NCI-H446 (cell line): ENCODE results near the gene PELI1.
A peak's percentile ranks its signal among the peaks of the same experiment; 100 is the strongest.

Experiments
- DNase-seq, 2 experiments: peaks; one replicate each; lab custom pipeline; 2025; lab: John Stamatoyannopoulos, UW

Gene PELI1

GRCh38 chr2:64144057-64145013 is at the start of gene PELI1:
TSS of gene PELI1 (minus strand) at chr2:64144420. CDS start at chr2:64108310, 36,110 bp downstream.
- DNase-seq = peak; percentile 94 to 97

GRCh38 chr2:64193491-64193890 is 49.3 kb upstream of the PELI1 start:
- no peak for DNase-seq

- DNase-seq = no peak
Observed at GRCh38 chr2:64192664-64193105, 48.5 kb upstream of the PELI1 start.

- no peak for DNase-seq
Observed at GRCh38 chr2:64192125-64192479, 47.9 kb upstream of the PELI1 start.

GRCh38 chr2:64189586-64189985 is 45.4 kb upstream of the PELI1 start:
- DNase-seq = no peak

- DNase-seq = no peak
Observed at GRCh38 chr2:64189167-64189566, 44.9 kb upstream of the PELI1 start.

GRCh38 chr2:64186699-64187605 is 42.7 kb upstream of the PELI1 start:
- DNase-seq = no peak

- DNase-seq = no peak
Observed at GRCh38 chr2:64179582-64180321, 35.5 kb upstream of the PELI1 start.

- DNase-seq = no peak
Observed at GRCh38 chr2:64177315-64177714, 33.1 kb upstream of the PELI1 start.

GRCh38 chr2:64175419-64176197 is 31.4 kb upstream of the PELI1 start:
- no peak for DNase-seq

- DNase-seq = no peak
Observed at GRCh38 chr2:64173156-64174135, 29.2 kb upstream of the PELI1 start.

GRCh38 chr2:64168756-64169155 is 24.5 kb upstream of the PELI1 start:
- no peak for DNase-seq

GRCh38 chr2:64168201-64168600 is 24.0 kb upstream of the PELI1 start:
- DNase-seq = no peak

GRCh38 chr2:64166637-64167420 is 22.6 kb upstream of the PELI1 start:
- DNase-seq = no peak

GRCh38 chr2:64166212-64166611 is 22.0 kb upstream of the PELI1 start:
- no peak for DNase-seq

- no peak for DNase-seq
Observed at GRCh38 chr2:64165706-64166105, 21.5 kb upstream of the PELI1 start.

GRCh38 chr2:64164629-64165028 is 20.4 kb upstream of the PELI1 start:
- DNase-seq = no peak

GRCh38 chr2:64162516-64162915 is 18.3 kb upstream of the PELI1 start:
- no peak for DNase-seq

- peak in 1 of 2 experiments; percentile 4 for DNase-seq
Observed at GRCh38 chr2:64157792-64158191, 13.6 kb upstream of the PELI1 start.
